Activated CD8-positive, alpha-beta memory T cell treated with anti-CD3 and anti-CD28 coated beads, Interleukin-2, amount 50 U/mL, for 48 hours (primary cell): ENCODE results near the gene GOLGA7B.
"Not testable (repeated sequence)": the region's sequence is repeated elsewhere in the genome, so short reads cannot be mapped to it uniquely, and the experiment has no call there.

Experiments used
- DNase-seq: peaks from one replicate; pipeline ENCODE4 v3.0.0-alpha.2; 2020

GOLGA7B gene

DNA sequence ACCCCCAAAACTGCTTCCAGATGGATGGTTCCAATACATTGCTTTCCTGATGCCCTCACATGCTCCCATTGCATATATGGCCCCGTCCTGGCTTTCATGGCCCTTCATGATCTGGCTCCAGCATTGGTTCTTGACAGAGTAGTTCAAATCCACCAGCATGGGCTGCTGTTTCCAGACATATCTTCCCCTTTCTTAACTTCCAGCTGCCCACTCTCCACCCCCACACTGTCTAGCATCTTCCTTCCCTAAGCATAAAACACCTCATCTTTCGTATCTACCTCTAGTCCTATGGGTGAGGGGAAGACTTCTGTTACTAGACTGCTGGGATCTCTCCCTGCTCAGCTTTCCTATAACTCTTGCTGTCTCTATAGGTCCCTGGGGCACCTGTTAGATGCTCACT, 13.2 kb upstream of the GOLGA7B start:
- DNase-seq: no peak

DNA sequence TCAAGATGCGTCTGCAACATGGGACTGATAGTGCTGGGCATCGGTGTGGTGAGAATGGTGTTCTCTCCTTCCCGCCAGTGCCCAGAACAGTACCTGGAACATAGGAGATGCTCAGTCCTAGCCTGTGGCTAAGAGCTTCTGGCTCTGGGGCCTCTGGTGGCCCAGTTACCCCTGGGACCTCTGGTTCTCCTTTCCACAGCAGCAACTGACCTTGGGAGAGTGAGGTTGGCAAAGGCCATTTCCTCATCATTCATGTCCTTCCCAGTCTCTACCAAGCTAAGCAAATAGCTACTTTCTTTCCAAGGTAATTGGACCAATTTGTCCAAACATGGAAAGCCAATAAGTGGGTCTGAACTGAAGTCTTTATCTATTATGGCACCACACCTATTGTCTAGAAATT, 11.6 kb upstream of the GOLGA7B start:
- no peak for DNase-seq

DNA sequence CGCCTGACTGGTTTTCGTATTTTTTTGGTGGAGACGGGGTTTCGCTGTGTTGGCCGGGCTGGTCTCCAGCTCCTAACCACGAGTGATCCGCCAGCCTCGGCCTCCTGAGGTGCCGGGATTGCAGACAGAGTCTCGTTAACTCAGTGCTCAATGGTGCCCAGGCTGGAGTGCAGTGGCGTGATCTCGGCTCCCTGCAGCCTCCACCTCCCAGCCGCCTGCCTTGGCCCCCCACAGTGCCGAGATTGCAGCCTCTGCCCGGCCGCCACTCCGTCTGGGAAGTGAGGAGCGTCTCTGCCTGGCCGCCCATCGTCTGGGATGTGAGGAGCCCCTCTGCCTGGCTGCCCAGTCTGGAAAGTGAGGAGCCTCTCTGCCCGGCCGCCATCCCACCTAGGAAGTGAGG, 8.5 kb upstream of the GOLGA7B start:
- DNase-seq: not testable (repeated sequence)

DNA sequence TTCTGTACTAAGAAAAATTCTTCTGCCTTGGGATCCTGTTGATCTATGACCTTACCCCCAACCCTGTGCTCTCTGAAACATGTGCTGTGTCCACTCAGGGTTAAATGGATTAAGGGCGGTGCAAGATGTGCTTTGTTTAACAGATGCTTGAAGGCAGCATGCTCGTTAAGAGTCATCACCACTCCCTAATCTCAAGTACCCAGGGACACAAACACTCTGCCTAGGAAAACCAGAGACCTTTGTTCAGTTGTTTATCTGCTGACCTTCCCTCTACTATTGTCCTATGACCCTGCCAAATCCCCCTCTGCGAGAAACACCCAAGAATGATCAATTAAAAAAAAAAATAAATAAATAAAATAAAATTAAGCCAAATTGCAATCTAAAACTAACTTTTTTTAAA, 7.5 kb upstream of the GOLGA7B start:
- not testable (repeated sequence) for DNase-seq

DNA sequence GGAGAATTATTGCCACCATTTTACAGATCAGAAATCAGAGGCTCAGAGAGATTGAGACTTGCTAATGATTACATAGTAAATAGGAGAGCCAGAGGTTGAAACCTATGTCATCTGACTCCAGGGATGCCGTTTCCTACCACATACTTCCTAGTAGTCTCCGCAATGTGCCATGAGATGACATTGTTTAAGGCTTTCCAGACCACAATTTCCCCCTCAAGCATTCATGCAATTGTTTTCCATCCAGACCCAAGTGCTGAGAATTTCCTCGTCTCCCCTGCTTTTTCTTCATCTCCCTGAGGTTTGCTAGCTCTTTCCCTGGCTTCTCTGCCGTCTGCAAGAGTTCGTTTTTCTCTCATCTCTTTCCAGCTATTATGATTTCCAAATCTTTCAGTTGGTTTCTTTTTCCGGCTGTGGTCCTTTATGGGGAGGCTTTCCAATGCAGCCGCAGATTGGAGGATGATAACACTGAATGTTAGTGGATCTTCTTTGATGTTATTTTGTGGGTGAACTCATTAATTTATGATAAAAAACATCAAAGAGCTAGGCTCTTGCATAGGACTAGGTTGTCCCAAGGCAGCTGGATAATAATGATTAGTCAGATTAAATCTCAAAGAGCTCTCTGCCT, 6.9 kb upstream of the GOLGA7B start:
- no peak for DNase-seq

DNA sequence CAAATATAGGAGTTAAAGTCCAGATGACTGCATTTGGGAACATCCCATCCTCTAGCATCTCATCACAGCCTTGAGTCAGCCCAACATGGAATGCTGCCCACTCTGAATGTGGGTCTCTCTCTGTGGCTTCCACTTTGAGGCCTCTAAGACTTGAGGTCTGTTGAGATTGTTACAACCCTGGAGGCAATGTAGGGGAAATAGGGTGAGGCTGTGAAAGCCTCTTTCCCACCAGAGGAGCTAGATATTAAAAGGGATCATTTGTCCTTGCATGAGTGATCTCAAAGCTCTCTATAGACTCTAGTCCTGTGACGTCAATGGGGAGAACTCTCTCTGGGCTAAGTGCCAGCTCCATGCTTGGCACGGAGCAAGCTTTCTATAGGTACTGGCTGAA, 6.4 kb upstream of the GOLGA7B start:
- no peak for DNase-seq

DNA sequence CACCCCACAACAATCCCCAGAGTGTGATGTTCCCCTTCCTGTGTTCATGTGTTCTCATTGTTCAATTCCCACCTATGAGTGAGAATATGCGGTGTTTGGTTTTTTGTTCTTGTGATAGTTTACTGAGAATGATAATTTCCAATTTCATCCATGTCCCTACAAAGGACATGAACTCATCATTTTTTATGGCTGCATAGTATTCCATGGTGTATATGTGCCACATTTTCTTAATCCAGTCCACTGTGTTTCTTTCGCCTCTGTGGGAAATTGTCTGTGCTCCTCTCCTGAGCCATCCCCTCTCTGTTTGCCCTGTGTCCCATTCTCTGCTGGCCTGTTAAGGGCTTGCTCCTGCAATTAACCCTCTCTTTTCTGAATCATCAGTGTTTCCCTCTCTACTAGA, 5.7 kb upstream of the GOLGA7B start:
- DNase-seq: not testable (repeated sequence)

DNA sequence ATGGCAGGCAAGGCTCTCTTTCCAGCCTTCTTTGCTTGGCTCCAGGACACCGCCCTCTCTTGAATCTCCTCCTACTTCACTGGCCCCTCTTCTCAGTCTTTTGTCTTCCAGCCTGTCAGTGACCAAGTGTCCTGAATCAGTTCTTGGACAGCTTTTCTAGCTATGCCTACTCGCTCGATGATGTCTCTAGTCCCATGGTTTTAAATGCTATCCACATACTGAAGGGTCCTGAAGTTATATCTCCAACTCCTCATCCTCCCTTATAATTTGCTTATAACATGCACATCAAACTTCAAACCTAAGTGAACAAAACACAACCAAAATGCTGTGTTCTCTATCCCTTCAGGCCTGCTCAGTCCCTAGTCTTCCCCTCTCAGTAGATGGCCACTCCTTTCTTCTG, 5.0 kb upstream of the GOLGA7B start:
- DNase-seq: no peak

DNA sequence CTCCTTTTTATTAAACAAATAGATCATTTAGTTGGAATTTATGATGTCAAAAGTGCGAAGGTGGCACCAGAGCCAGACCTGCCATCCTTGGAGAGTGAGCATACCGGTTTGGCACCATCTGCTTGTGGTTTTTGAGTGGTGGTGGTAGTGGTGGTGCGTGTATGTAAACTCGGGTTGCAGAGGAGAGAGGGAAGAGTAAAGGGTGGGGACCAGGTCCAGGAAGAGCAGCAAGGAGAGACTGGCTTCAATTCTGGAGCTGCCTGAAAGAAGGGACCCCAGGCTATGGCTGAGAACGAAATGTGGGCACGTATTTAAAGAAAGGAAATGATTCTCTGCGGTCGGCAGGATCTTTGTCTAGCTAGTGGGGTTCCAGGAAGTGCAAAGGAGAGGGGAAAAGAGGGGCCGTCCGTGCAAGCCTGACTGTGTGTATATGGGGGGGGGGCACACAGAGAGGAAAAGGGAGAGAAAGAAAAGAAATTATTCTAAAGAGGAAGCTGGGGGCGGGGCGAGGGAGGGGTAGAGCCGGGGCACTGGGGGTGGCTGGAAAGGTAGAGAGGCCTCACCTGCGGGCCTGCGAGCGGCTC, 448 bp upstream of the GOLGA7B start:
- no peak for DNase-seq

DNA sequence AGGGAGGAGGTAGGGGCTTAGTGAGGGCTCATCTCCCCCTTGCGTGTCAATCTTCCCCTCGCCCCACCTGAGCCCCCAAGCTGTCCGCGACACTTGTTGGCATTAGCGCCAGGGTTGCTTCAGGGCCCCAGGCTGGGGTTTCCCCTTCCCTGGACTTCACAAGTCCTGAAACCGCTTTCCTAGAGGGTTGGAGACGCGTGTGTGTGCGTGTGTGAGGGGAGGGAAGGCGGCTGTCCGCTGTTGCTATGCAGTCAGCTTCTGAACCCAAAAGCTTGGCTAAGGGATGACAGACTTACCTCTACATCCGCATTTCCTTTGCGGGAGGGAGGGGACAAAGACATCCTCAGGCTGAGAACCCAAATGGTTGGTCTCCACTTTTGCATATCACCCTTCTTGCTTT, 803 bp downstream of the GOLGA7B start:
- no peak for DNase-seq

DNA sequence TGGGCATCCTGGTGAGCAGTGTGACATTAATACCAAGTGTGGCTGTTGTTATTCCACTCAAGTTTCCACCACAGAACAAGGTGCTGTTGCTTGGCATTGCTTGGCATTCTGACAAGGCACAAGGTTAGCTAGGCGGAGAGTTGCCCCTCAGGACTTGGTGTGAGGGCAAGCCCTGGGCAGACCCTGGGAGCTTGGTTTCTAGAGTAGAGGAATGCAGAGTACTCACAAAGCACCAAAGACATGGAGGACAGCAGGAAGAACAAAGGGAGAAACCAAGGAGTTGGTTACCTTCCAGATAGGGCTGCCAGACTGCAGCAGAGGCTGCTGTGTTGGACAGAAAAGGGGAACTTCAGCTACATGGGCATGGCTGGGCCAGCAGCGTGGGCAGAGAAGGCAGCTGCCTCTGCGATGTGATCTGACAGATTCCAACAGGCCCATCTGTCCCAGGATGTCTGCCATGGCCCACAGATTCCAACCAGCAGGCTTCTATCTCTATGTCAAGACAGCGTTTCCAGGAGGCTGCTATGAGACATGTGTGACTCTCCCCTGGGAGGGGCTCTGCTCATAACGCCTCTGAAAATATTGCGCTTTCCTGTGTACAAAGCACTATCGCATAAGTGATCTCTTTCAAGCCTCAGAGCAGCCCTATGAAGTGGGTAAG, 1.8 kb downstream of the GOLGA7B start:
- DNase-seq: no peak

DNA sequence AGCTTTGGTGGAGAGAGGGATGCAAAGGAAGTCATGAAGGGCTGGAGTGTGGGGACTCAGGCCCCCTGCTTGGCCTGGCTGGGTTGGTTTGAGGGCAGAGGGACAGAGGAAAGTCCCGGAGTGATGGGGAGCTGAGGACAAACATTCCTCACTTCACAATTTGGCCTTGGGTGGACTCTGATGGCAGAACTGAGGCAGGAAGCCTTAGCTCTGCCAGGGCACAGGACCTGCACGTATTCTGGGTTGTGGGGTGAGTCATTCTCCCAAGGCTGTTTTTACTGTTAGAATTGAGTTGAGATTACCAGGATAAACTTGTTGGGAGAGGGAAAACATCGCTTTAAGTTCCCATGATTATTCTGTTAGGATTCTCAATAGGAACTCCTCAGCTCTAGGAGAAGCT, 2.6 kb downstream of the GOLGA7B start:
- DNase-seq: no peak

DNA sequence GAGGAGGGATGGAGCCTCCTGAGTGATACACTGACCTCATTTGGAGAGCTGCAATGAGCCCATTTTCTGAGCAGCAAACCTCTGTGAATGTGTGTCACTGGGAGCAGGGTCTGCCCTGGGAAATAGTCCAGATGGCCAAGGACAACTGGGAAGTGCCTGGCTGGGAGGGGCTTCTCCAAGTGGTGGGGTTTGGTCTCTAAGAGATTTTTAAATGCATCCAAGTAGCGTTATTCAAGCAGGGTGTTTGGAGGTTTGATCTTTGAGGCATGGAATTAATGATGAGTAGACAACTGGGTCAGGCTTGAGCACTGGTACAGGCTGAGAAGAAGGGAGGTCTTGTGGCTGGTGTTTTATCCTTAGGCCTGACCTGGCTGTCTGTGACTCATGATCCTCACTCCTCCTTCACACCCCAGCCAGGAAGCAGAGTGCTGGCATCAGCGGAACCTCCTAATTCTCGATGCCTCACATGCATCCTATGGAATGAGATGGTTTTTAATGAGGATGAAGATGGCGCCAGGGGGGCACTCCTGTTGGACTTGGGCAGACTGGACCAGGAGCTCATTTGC, 3.3 kb downstream of the GOLGA7B start:
- no peak for DNase-seq

DNA sequence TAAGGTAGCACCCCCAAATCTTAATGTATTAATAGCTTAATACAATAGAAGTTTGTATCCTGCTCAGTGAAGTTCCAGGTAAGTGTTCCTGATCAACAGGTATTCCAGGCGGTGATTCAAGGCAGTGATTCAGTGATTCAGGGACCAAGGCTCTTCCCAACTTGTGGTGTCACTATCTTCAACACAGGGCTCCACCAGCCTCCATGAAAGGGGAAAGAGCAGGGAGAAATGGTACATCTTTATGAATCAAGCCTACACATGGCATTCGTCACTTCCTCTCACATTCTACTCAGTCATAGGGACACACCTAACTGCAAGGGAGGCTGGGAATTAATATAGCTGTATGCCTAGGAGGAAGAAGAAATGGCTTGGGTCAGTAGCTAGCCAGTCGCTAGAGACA, 5.1 kb downstream of the GOLGA7B start:
- DNase-seq: no peak

DNA sequence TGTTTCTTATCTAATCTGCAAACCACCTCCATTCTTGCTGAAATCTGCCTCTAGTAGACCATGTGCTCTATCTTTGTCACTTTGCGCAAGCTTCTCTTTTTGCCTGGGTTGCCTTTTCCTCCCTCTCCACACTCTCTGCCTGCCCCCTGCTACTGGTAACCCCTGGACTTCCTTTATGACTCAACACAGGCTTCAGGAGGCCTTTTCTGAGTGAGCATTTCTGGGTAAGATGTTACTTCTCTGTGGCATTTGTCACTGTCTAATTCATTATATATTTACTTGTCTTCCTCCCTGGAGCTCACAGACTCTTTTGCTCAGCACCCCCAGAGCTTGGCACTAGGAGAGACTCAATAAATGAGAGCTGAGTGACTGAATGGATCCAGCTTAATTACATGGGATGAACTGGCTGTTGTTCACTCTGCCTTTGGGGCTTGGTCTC, 8.4 kb downstream of the GOLGA7B start:
- DNase-seq: no peak

DNA sequence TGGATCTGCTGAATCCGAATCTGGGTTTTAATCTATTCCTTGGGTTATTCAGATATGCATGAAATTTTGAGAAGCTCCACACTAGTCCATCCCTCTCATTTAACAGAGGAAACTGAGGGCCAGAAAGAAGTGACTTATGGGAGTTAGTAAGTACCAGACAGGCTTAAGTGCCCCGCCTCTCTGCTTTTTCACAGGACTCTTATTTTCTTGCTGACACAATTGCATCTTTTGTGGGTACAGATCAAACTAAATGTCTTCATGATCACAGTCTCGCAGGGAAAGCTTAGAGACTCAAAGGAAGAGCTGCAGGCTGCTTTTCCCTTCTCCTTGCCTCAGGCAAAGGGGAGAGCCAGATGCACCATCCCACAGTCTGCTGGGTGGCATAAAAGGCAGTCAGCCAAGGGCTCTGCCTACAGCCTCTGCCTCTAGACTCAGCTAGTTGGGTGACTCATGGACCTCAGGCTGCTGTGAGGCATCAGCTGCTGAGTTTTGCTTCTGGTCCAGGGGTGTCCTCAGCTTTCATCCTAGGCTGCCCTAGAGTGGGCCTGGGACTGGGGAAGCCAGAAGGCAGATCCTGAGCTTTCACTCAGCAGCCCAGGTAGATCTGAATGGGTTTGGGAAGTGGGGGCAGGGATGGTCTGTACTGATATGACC, 11.6 kb downstream of the GOLGA7B start:
- no peak for DNase-seq

DNA sequence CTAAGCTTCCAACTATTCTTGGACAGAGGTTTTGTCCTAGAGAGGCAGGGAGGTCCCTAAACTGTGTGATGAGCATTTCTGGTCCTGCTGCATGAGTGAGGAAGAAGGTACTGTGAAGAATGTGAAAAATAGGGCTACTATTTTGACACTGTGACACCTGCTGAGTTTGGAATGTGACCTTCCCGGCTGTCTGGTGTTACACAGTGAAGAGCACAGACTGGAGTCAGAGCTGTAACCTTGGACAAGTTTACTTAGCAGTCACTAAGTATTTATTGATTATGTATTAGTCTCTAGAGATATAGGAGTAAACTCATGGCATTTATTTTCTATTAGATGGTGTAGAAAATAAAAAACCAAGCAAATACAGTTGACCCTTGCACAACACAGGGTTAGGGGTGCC, 12.3 kb downstream of the GOLGA7B start:
- no peak for DNase-seq

DNA sequence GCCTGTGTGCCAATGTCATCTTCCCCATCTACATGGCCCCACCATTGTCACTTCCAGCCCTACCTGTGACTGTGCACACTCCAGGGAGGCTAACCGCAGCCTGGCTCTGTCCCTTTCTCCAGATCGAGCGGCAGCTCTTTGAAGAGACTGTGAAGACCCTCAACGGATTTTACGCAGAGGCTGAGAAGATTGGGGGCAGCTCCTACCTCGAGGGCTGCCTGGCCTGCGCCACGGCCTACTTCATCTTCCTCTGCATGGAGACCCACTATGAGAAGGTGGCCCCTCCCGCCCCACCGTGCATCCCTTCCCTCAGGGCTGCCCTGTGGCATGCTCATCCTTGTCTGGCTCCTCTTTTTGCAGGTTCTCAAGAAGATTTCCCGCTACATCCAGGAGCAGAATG, 14.2 kb downstream of the GOLGA7B start:
- no peak for DNase-seq

DNA sequence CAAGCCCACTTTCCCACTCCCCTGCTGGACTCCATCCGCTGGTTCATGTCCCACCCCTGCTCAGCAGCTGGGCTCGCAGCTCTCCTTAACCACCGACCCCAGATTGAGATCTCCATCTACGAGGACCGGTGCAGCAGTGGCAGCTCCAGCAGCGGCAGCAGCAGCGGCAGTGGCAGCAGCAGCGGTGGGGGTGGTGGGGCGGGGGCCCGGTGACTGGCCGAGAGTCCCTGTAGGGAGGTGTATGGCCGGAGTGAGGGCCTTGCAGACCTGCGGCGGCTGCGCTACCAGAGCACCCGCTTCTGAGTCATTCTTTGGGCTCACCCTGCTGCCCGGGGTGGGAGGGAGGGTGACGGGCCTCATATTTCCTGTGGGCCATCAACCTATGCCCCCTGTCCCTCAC, 15.8 kb downstream of the GOLGA7B start:
- no peak for DNase-seq

DNA sequence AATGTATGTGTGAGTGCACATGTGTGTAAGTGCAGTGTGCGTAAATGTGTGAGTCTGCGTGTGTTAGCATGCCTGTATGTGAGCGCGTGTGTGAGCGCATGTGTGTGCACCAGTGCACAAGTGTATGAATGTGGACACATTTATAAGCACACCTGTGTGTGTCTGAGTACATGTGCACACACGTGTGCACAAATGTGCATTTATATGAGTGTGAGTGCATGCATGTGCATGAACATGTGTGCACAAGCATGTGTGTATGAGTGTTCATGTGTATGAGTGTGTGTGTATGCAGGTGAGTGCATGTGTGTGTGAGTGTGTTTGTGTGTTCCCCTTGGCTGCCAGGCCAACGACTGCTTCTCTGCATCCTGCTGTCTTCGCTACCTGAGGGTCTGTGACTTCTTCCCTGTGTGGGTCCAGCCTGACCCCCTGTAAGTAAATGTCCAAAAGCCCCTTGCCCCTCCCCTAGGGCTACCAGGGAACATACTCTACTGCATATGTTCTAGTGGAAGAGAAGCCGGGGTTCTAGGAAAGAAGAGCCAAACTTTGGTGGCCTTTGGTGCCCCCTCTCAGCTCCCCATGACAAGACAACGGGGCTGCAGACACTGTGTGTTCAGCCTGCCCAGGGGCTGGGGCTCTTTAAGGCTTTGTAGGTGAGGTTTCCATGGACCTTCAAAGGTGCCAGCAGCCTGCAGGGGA, 17.0 kb downstream of the GOLGA7B start:
- no peak for DNase-seq

DNA sequence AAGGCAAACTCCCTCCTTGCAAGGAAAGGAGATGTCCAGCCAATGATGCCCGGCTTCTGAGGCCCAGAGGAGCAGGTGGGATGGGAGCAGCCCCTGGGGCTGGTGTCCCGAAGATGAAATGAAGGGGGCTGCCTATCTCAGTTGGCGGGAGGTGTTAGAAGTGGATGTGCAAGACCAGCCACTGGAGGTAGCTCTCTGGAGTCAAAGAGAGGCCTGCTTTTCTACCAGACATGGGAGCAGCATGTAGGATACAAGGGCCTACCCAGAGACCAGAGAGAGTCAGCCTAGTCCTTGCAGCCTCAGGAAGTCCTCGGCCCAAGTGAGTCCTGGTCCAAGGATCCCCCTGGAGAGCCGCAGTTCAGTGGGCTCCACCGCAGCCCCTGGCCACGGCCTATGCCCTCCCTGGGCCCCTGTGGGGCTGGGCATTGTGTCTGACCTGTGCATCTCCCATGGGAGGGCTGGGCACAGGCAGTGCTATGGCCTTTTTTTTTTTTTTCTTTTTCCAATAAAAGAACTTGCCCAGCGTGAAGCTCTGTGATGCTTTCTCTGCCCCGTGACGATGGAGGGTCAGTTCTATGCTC, 17.7 kb downstream of the GOLGA7B start:
- DNase-seq: no peak

DNA sequence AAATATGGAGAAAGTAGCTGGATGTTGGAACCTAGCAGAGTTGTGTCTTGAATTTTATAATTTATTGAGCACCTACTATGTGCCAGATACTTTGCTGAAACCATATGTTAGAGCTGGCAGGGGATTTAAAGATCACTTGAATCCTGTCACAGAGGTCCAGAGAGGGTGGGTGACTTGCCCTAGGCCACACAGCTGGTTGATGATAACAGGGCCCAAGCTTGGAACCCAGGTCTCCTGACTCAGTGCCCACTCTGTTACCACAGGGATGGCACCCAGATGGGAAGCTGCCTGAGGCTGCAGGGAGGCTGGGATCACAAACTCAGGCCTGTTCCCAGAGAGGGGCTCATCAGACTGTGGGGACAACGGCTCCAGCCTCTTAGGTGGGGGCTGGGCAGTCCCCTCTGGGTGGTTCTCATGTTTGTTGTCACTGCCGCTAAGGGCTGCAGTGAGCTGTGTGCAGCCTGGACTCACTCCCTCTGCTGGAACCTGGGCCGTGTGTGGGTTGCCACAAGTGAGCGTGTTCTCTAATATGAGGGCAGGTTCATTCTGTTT, 18.6 kb downstream of the GOLGA7B start:
- DNase-seq: no peak
